ENCODE results near the gene CNIH2.

DNA sequence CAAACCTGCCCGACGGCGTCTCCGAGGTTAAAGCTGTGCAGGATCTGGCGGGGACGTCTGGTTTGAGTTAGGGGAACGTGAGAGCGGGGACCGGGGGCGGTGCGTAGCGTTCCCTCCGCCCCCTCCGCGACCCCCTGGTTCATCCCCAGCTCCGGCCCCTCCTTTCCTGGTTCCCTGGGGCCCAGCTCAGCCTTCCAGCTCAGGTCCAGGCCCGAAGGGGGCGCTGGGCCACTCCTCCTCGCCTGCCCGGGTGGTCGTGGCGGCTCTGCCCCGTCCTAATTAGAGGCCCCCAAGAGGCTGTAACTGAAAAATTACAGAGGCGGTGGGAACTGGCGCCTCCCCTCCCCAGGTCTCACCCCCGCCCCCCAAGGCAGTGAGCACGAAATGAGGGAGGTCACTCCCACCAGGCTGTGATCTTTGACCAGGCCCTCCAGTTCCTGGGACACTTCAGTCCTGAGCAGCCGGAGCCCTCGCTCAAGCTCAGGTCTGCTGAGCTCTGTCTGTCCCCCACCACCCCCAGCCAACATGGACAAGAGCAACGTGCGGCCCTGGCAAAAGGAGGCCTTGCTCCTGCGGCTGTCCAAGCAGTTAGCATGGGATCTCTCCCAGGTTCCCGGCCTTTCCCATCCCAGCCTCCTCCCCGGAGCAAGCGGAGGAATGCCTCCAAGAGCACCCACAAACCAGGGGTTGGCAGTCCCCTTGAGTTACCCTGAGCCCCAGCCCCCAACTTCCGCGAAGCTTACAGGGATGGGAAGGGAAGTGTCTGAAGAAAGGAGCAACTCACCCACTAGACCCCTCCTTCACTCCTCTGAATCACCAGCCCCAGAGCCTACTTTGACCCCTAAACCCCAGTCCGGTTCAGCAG, 35.6 kb downstream of the CNIH2 start:
- TF ChIP-seq, protein P1, sequence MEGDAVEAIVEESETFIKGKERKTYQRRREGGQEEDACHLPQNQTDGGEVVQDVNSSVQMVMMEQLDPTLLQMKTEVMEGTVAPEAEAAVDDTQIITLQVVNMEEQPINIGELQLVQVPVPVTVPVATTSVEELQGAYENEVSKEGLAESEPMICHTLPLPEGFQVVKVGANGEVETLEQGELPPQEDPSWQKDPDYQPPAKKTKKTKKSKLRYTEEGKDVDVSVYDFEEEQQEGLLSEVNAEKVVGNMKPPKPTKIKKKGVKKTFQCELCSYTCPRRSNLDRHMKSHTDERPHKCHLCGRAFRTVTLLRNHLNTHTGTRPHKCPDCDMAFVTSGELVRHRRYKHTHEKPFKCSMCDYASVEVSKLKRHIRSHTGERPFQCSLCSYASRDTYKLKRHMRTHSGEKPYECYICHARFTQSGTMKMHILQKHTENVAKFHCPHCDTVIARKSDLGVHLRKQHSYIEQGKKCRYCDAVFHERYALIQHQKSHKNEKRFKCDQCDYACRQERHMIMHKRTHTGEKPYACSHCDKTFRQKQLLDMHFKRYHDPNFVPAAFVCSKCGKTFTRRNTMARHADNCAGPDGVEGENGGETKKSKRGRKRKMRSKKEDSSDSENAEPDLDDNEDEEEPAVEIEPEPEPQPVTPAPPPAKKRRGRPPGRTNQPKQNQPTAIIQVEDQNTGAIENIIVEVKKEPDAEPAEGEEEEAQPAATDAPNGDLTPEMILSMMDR (IDR thresholded peaks at IDR 0.05; ENCODE audit: insufficient read depth, low read depth, low read length), result no peak
- no peak for TF ChIP-seq EZH2 (IDR thresholded peaks at IDR 0.05; ENCODE audit: insufficient read depth, low read length)
